Measurements from ENCODE around the gene RTN1. TPM values are rescaled to one million over a fixed set of nuclear protein-coding genes. Genes with fewer than 3 reads are reported as not detected.

The RTN1 gene
- polyA plus RNA-seq, 1 donor from 2014 or later: 1,138 TPM

GRCh38 chr14:59582161-59582560 lies 288.4 kb downstream of the RTN1 start:
- H2AFZ ChIP-seq (ENCODE audit: low read depth, low read length): no peak overlapping the region
- no peaks in the 10 kb centered on the region for H3K79me2 ChIP-seq (replicated peaks; ENCODE audit: insufficient read depth, low read length)
- no peaks in the 10 kb centered on the region for H3F3A ChIP-seq (ENCODE audit: insufficient read depth, low read length, poor library complexity, severe bottlenecking)
- H3K27ac ChIP-seq (ENCODE audit: low read length): no peak overlapping the region
- H3K4me2 ChIP-seq (ENCODE audit: low read length): no peak overlapping the region
- H3K36me3 ChIP-seq (ENCODE audit: insufficient read depth, low read length): no peaks in the 10 kb centered on the region
- no peaks in the 10 kb centered on the region for H3K9me2 ChIP-seq (ENCODE audit: insufficient read depth, low read length)
- TF ChIP-seq RAD21 (conservative IDR thresholded peaks at IDR 0.05) (no peak), EZH2 (IDR thresholded peaks at IDR 0.05; ENCODE audit: borderline replicate concordance, insufficient read depth, low read length, poor library complexity, severe bottlenecking) (no peak), TAF1 (IDR thresholded peaks at IDR 0.05; ENCODE audit: low read depth) (no peak), CTCF (IDR thresholded peaks at IDR 0.05; ENCODE audit: poor library complexity, severe bottlenecking) (no peak), SMC3 (conservative IDR thresholded peaks at IDR 0.05; ENCODE audit: poor library complexity) (no peak), MXI1 (conservative IDR thresholded peaks at IDR 0.05; ENCODE audit: poor library complexity, severe bottlenecking) (no peak), EP300 (conservative IDR thresholded peaks at IDR 0.05; ENCODE audit: poor library complexity, severe bottlenecking) (no peak), POLR2AphosphoS5 (IDR thresholded peaks at IDR 0.05) (no peak)
- TF ChIP-seq, protein P1, sequence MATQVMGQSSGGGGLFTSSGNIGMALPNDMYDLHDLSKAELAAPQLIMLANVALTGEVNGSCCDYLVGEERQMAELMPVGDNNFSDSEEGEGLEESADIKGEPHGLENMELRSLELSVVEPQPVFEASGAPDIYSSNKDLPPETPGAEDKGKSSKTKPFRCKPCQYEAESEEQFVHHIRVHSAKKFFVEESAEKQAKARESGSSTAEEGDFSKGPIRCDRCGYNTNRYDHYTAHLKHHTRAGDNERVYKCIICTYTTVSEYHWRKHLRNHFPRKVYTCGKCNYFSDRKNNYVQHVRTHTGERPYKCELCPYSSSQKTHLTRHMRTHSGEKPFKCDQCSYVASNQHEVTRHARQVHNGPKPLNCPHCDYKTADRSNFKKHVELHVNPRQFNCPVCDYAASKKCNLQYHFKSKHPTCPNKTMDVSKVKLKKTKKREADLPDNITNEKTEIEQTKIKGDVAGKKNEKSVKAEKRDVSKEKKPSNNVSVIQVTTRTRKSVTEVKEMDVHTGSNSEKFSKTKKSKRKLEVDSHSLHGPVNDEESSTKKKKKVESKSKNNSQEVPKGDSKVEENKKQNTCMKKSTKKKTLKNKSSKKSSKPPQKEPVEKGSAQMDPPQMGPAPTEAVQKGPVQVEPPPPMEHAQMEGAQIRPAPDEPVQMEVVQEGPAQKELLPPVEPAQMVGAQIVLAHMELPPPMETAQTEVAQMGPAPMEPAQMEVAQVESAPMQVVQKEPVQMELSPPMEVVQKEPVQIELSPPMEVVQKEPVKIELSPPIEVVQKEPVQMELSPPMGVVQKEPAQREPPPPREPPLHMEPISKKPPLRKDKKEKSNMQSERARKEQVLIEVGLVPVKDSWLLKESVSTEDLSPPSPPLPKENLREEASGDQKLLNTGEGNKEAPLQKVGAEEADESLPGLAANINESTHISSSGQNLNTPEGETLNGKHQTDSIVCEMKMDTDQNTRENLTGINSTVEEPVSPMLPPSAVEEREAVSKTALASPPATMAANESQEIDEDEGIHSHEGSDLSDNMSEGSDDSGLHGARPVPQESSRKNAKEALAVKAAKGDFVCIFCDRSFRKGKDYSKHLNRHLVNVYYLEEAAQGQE (IDR thresholded peaks at IDR 0.05; ENCODE audit: borderline replicate concordance): no peak
- H3K27me3 ChIP-seq (ENCODE audit: insufficient read depth, low read depth, low read length): no peaks in the 10 kb centered on the region
- H3K9me3 ChIP-seq (ENCODE audit: low read length): no peaks in the 10 kb centered on the region
- H4K20me1 ChIP-seq (ENCODE audit: insufficient read depth): no peaks in the 10 kb centered on the region
- H3K4me3 ChIP-seq (ENCODE audit: low read length): no peak overlapping the region
- H3K9ac ChIP-seq (ENCODE audit: low read length): no peak overlapping the region

- no peak overlapping the region for H3K4me3 ChIP-seq (ENCODE audit: low read length)
- no peaks in the 10 kb centered on the region for H3F3A ChIP-seq (ENCODE audit: insufficient read depth, low read length, poor library complexity, severe bottlenecking)
- H3K9ac ChIP-seq (ENCODE audit: low read length): no peak overlapping the region
- TF ChIP-seq TAF1 (IDR thresholded peaks at IDR 0.05; ENCODE audit: low read depth): no peak
- H3K27me3 ChIP-seq (ENCODE audit: insufficient read depth, low read depth, low read length): no peaks in the 10 kb centered on the region
- no peak overlapping the region for H3K27ac ChIP-seq (ENCODE audit: low read length)
- H4K20me1 ChIP-seq (ENCODE audit: insufficient read depth): no peaks in the 10 kb centered on the region
- H2AFZ ChIP-seq (ENCODE audit: low read depth, low read length): no peak overlapping the region
- H3K36me3 ChIP-seq (ENCODE audit: insufficient read depth, low read length): no peaks in the 10 kb centered on the region
- no peaks in the 10 kb centered on the region for H3K79me2 ChIP-seq (replicated peaks; ENCODE audit: insufficient read depth, low read length)
- H3K9me2 ChIP-seq (ENCODE audit: insufficient read depth, low read length): no peaks in the 10 kb centered on the region
- no peaks in the 10 kb centered on the region for H3K9me3 ChIP-seq (ENCODE audit: low read length)
- H3K4me2 ChIP-seq (ENCODE audit: low read length): no peak overlapping the region
These were observed 289.7 kb downstream of the RTN1 start for GRCh38 chr14:59580911-59581310.

Measured in neural cell (in vitro differentiated cells).